IPS DF 19.7 (cell line): ENCODE data around the gene C16orf95.

Experiments
- DNase-seq: peaks from one replicate; pipeline ENCODE4 v3.0.0-alpha.2; 2013; ENCODE audit warnings: low read depth, low spot score

C16orf95 gene

GRCh38 chr16:87332150-87332549 lies 15.0 kb upstream of the C16orf95 start:
- no peak for DNase-seq

GRCh38 chr16:87331241-87331801 lies 14.1 kb upstream of the C16orf95 start:
- no peak for DNase-seq

- no peak for DNase-seq
These were observed 13.5 kb upstream of the C16orf95 start for GRCh38 chr16:87330646-87331045.

GRCh38 chr16:87330257-87330624 lies 13.0 kb upstream of the C16orf95 start:
- DNase-seq = no peak

- no peak for DNase-seq
These were observed 12.5 kb upstream of the C16orf95 start for GRCh38 chr16:87329436-87330256.

GRCh38 chr16:87328846-87329245 lies 11.7 kb upstream of the C16orf95 start:
- DNase-seq = no peak

GRCh38 chr16:87327798-87328495 lies 10.8 kb upstream of the C16orf95 start:
- DNase-seq = no peak

- DNase-seq = no peak
These were observed 9.0 kb upstream of the C16orf95 start for GRCh38 chr16:87326151-87326571.

GRCh38 chr16:87325423-87325858 lies 8.2 kb upstream of the C16orf95 start:
- no peak for DNase-seq

- DNase-seq = no peak
These were observed 7.5 kb upstream of the C16orf95 start for GRCh38 chr16:87324411-87325275.

- no peak for DNase-seq
These were observed 6.7 kb upstream of the C16orf95 start for GRCh38 chr16:87323727-87324410.

- DNase-seq = no peak
These were observed 5.9 kb upstream of the C16orf95 start for GRCh38 chr16:87322833-87323726.

GRCh38 chr16:87322360-87322759 lies 5.2 kb upstream of the C16orf95 start:
- no peak for DNase-seq

GRCh38 chr16:87321336-87322107 lies 4.3 kb upstream of the C16orf95 start:
- no peak for DNase-seq

- no peak for DNase-seq
These were observed 3.5 kb upstream of the C16orf95 start for GRCh38 chr16:87320510-87321227.

- DNase-seq = no peak
These were observed 2.9 kb upstream of the C16orf95 start for GRCh38 chr16:87319997-87320491.

GRCh38 chr16:87319011-87319410 lies 1.8 kb upstream of the C16orf95 start:
- no peak for DNase-seq
